K562 (cell line): ENCODE data around the gene CYB5R4. TPM values are rescaled to one million over a fixed set of nuclear protein-coding genes. Genes with fewer than 3 reads are reported as not detected.

Experiments
- DEAF1 ChIP-seq: fragments of 450-650 bp; formaldehyde crosslinking; IDR thresholded peaks from 2 replicates; pipeline ENCODE4 v1.4.0; 2020; ENCODE audit warnings: mild to moderate bottlenecking, moderate library complexity
- E2F8 ChIP-seq: fragments of 450-650 bp; IDR thresholded peaks from 2 replicates; pipeline ENCODE4 v1.7.1; 2018; ENCODE audit warnings: mild to moderate bottlenecking, low read depth; ENCODE audit not compliant: partially characterized antibody
- FOS ChIP-seq: IDR thresholded peaks from 3 replicates; pipeline ENCODE4 v1.6.1; 2011; ENCODE audit not compliant: insufficient read length; ENCODE audit errors: extremely low read depth
- HDAC6 ChIP-seq: IDR thresholded peaks from 2 replicates; pipeline ENCODE4 v1.6.1; 2012; ENCODE audit warnings: low read depth, mild to moderate bottlenecking, control low read depth, inconsistent platforms, low read length, moderate library complexity
- LCOR ChIP-seq: sonication (generic); formaldehyde crosslinking; IDR thresholded peaks from 2 replicates; pipeline ENCODE4 v1.8.0; 2022; ENCODE audit warnings: mild to moderate bottlenecking, missing genetic modification reagents
- NR2C2 ChIP-seq, 2 experiments: fragments of 200-800 bp in 1 of 2; sonication (Bioruptor generic) in 1 of 2; sonication (generic) in 1 of 2; formaldehyde crosslinking in 1 of 2; IDR thresholded peaks; 2 replicates each; pipeline versions ENCODE4 v1.6.1 to v1.8.0; 2016 to 2022; ENCODE audit warnings: mild to moderate bottlenecking in 1 of 2, missing compliant biosample characterization in 1 of 2, missing genetic modification characterization in 1 of 2, missing genetic modification reagents in 1 of 2
- POLR2B ChIP-seq: fragments of 450-650 bp; IDR thresholded peaks from 2 replicates; pipeline ENCODE4 v1.6.1; 2018; ENCODE audit warnings: low read depth; ENCODE audit not compliant: partially characterized antibody
- STAT6 ChIP-seq: sonication (generic); formaldehyde crosslinking; IDR thresholded peaks from 2 replicates; pipeline ENCODE4 v1.8.1; 2023; ENCODE audit warnings: mild to moderate bottlenecking, missing genetic modification reagents
- THRAP3 ChIP-seq: fragments of 450-650 bp; IDR thresholded peaks from 2 replicates; pipeline ENCODE4 v1.6.1; 2016; ENCODE audit warnings: mild to moderate bottlenecking, inconsistent platforms, borderline replicate concordance
- USF1 ChIP-seq: sonication (generic); formaldehyde crosslinking; IDR thresholded peaks from 2 replicates; pipeline ENCODE4 v1.9.0; 2022; ENCODE audit warnings: mild to moderate bottlenecking, missing genetic modification reagents
- ZBTB8A ChIP-seq: fragments of 450-650 bp; IDR thresholded peaks from 2 replicates; pipeline ENCODE4 v1.6.1; 2018; ENCODE audit warnings: mild to moderate bottlenecking, moderate library complexity; ENCODE audit not compliant: partially characterized antibody
- ZFP1 ChIP-seq: fragments of 450-650 bp; formaldehyde crosslinking; IDR thresholded peaks from 2 replicates; pipeline ENCODE4 v1.4.0; 2020; ENCODE audit warnings: mild to moderate bottlenecking, mixed read lengths
- ZNF384 ChIP-seq: IDR thresholded peaks from 2 replicates; pipeline ENCODE4 v1.6.1; 2012; ENCODE audit warnings: low read depth, low read length, improper control_type of control experiment
- ZNF668 ChIP-seq: fragments of 250-450 bp; sonication (Bioruptor Pico); IDR thresholded peaks from 2 replicates; pipeline ENCODE4 v1.8.0; 2022; ENCODE audit warnings: mild to moderate bottlenecking, inconsistent platforms
- ZNF717 ChIP-seq: fragments of 250-450 bp; sonication (Bioruptor Pico); IDR thresholded peaks from 2 replicates; pipeline ENCODE4 v1.5.0; 2021
- ZNF740 ChIP-seq, 3 experiments: fragments of 200-800 bp in 1 of 3; sonication (Bioruptor generic) in 1 of 3; sonication (generic) in 1 of 3; formaldehyde crosslinking in 1 of 3; IDR thresholded peaks; 2 replicates each; pipeline versions ENCODE4 v1.6.1 to v1.8.0; 2016 to 2022; ENCODE audit warnings: mild to moderate bottlenecking in 2 of 3, missing compliant biosample characterization in 2 of 3, missing genetic modification characterization in 2 of 3, missing genetic modification reagents in 1 of 3
- polyA plus RNA-seq, 8 experiments: library from polyadenylated mRNA; depleted of rRNA in 4 of 8; stranded (reverse) in 5 of 8; unstranded in 3 of 8; fragments of >200 nt; fragmentation: Nextera tagmentation in 2 of 8; fragmentation: Illumina TruSeq in 1 of 8; extraction: Ambion mirVana in 2 of 8; extraction: Trizol in 1 of 8; gene quantifications; 2 replicates each; pipeline versions ENCODE4 v1.2.1 to v1.2.3, GENCODE V29; 2011 to 2014; ENCODE audit warnings: inconsistent platforms in 1 of 8, missing spikeins in 1 of 8
- total RNA-seq, 7 experiments: library from RNA; depleted of rRNA in 6 of 7; stranded (reverse); fragments of >200 nt in 6 of 7; fragmentation: Illumina TruSeq in 2 of 7; extraction: Trizol in 2 of 7; gene quantifications; 2 replicates each; pipeline versions ENCODE4 v1.2.1 to v1.2.3, GENCODE V29; 2011 to 2021; ENCODE audit warnings: low replicate concordance in 1 of 7

CYB5R4 gene
- total and polyA plus RNA-seq, 9 of the 15 experiments (the other 6 are each of a cell fraction or from before 2014, with no cell fraction given): 5.9 to 23.1 (median 19.0) TPM

GRCh38 chr6:83859410-83860358 lies at the start of gene CYB5R4 (continued):
- TF ChIP-seq E2F8 (peak; percentile 81), ZNF668 (CRISPR knock-in tag) (peak; percentile 91), USF1 (CRISPR knock-in tag) (peak; percentile 55; the same call in 1 of the 2 replicates), ZNF740 (CRISPR knock-in tag; IDR thresholded peaks at IDR 0.05) (0 out of 2 replicates have a peak, but pooled peaks have one; percentile 64), ZNF740 (tag; IDR thresholded peaks at IDR 0.05) (no peak), STAT6 (CRISPR knock-in tag) (no peak; the same call in 1 of the 2 replicates), ZBTB8A (no peak), LCOR (peak; percentile 99), HDAC6 (no peak), ZNF717 (no peak), POLR2B (peak; percentile 92), DEAF1 (CRISPR knock-in tag) (0 out of 2 replicates have a peak, but pooled peaks have one; percentile 16), FOS (no peak), THRAP3 (0 out of 2 replicates have a peak, but pooled peaks have one; percentile 15), ZNF384 (0 out of 2 replicates have a peak, but pooled peaks have one; percentile 23), ZFP1 (CRISPR knock-in tag) (no peak), NR2C2 (CRISPR knock-in tag; IDR thresholded peaks at IDR 0.05) (peak; percentile 92), NR2C2 (tag; IDR thresholded peaks at IDR 0.05) (peak; percentile 98)
